ENCODE measurements around the gene CRY2.

DNA sequence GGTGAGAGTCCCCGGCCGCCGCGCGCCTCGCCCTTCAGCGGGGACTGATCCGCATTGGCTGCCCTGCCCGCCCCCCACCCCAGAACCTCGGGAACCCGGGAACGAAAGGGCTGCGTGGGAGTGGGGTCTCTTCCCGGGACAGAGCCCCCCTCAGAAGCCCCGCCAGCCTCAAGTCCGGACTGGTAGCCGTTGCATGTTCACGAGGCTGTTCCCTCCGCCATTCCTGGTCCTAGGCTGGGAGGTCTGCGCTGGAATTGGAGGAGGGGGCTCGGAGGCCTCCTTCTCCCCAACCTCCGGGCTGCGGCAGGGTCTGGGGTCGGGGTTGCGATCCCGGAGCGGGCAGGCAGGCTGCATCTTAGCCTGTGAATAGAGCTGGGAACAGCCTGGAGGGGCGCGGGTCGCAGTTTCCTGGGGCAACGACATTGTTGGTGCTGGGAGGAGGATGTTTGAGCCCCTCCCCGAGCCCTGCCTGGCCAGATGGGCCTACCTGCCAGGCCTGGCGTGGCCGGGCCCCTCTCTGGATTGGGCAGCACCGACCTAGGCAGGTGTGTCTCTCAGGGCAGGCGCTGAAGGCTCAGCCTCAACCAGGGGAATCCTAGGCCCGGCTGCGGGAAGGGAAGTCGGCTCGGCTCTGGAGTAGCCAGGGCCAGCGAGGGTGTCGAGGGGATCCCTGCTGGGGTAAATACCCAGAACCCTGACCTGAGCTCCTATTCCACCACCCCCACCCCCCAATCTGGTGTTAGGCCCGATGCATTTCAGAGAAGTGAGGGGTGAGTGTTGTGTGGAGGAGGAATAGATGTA, 38.8 kb downstream of the CRY2 start:
- TF ChIP-seq, protein P1, sequence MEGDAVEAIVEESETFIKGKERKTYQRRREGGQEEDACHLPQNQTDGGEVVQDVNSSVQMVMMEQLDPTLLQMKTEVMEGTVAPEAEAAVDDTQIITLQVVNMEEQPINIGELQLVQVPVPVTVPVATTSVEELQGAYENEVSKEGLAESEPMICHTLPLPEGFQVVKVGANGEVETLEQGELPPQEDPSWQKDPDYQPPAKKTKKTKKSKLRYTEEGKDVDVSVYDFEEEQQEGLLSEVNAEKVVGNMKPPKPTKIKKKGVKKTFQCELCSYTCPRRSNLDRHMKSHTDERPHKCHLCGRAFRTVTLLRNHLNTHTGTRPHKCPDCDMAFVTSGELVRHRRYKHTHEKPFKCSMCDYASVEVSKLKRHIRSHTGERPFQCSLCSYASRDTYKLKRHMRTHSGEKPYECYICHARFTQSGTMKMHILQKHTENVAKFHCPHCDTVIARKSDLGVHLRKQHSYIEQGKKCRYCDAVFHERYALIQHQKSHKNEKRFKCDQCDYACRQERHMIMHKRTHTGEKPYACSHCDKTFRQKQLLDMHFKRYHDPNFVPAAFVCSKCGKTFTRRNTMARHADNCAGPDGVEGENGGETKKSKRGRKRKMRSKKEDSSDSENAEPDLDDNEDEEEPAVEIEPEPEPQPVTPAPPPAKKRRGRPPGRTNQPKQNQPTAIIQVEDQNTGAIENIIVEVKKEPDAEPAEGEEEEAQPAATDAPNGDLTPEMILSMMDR (conservative IDR thresholded peaks at IDR 0.05 in 1 of 2, IDR thresholded peaks at IDR 0.05 in 1 of 2; ENCODE audit: low read depth in 1 of 2, low read length in 2 of 2), result no peak
- TF ChIP-seq EZH2 (IDR thresholded peaks at IDR 0.05; ENCODE audit: low read length, missing control alignments), result peak; percentile 60

Data from fibroblast of lung (primary cell).